HG03571 (cell line): ENCODE results near the gene KRTAP10-9.
"Not testable (repeated sequence)": the region's sequence is repeated elsewhere in the genome, so short reads cannot be mapped to it uniquely, and the experiment has no call there.

Experiments
- ATAC-seq: cut with Tn5 transposase; IDR thresholded peaks from one replicate; pipeline ENCODE4 v1.9.1; 2021; ENCODE audit not compliant: unreplicated experiment

KRTAP10-9 gene

GRCh38 chr21:44626673-44627143 is at the start of gene KRTAP10-9:
Gene KRTAP10-9 (plus strand): TSS chr21:44627093. CDS start chr21:44627172, 79 bp downstream.
- no peak for ATAC-seq

- no peak for ATAC-seq
Observed at GRCh38 chr21:44578371-44579055, 48.4 kb upstream of the KRTAP10-9 start.

GRCh38 chr21:44579056-44579832 is 47.6 kb upstream of the KRTAP10-9 start:
- no peak for ATAC-seq

- no peak for ATAC-seq
Observed at GRCh38 chr21:44579833-44580144, 47.1 kb upstream of the KRTAP10-9 start.

GRCh38 chr21:44580231-44580821 is 46.6 kb upstream of the KRTAP10-9 start, which contains the start of gene KRTAP10-5:
Gene KRTAP10-5 (minus strand): TSS chr21:44580604. CDS start chr21:44580578, 26 bp downstream.
- not testable (repeated sequence) for ATAC-seq

- ATAC-seq: no peak
Observed at GRCh38 chr21:44581158-44581557, 45.7 kb upstream of the KRTAP10-9 start.

GRCh38 chr21:44582055-44582454 is 44.8 kb upstream of the KRTAP10-9 start:
- ATAC-seq: no peak

- ATAC-seq: no peak
Observed at GRCh38 chr21:44583089-44583799, 43.6 kb upstream of the KRTAP10-9 start.

- ATAC-seq: no peak
Observed at GRCh38 chr21:44583800-44584147, 43.1 kb upstream of the KRTAP10-9 start.

- ATAC-seq: no peak
Observed at GRCh38 chr21:44585892-44586291, 41.0 kb upstream of the KRTAP10-9 start.

GRCh38 chr21:44589094-44589493 is 37.8 kb upstream of the KRTAP10-9 start:
- ATAC-seq: no peak

GRCh38 chr21:44589586-44590305 is 37.1 kb upstream of the KRTAP10-9 start:
- no peak for ATAC-seq

GRCh38 chr21:44590311-44590721 is 36.6 kb upstream of the KRTAP10-9 start:
- ATAC-seq: no peak

GRCh38 chr21:44590897-44591800 is 35.7 kb upstream of the KRTAP10-9 start:
- ATAC-seq: not testable (repeated sequence)

- not testable (repeated sequence) for ATAC-seq
Observed at GRCh38 chr21:44591801-44592130, 35.1 kb upstream of the KRTAP10-9 start.

GRCh38 chr21:44592446-44593311 is 34.2 kb upstream of the KRTAP10-9 start, which contains the start of gene KRTAP10-6:
Gene KRTAP10-6 (minus strand): TSS chr21:44592505. CDS start chr21:44592484, 21 bp downstream.
- ATAC-seq: no peak

- no peak for ATAC-seq
Observed at GRCh38 chr21:44593598-44594405, 33.1 kb upstream of the KRTAP10-9 start.

- ATAC-seq: no peak
Observed at GRCh38 chr21:44594406-44594916, 32.4 kb upstream of the KRTAP10-9 start.
